SK-N-SH treated with all-trans-retinoic acid at 6 μM for 48 hours (cell line): ENCODE data around the gene BIRC3.

Experiments
- ATAC-seq: fragments of 200-7000 bp; cut with Tn5 transposase; 3 replicates; pipeline ENCODE4 v1.9.1; 2020; ENCODE audit warnings: mild to moderate bottlenecking, moderate library complexity
- ARNTL ChIP-seq: fragments of 450-650 bp; formaldehyde crosslinking; IDR thresholded peaks from 2 replicates; pipeline ENCODE4 v1.5.0; 2020; ENCODE audit warnings: low read depth, mild to moderate bottlenecking, moderate library complexity, borderline replicate concordance
- BACH2 ChIP-seq: fragments of 250-450 bp; sonication (Bioruptor Pico); IDR thresholded peaks from 2 replicates; pipeline ENCODE4 v1.9.0; 2021; ENCODE audit warnings: mild to moderate bottlenecking, borderline replicate concordance
- CSDC2 ChIP-seq: fragments of 250-450 bp; sonication (Bioruptor Pico); IDR thresholded peaks from 2 replicates; pipeline ENCODE4 v1.5.0; 2020; ENCODE audit warnings: mild to moderate bottlenecking, moderate library complexity
- ESRRG ChIP-seq: fragments of 250-450 bp; sonication (Bioruptor Pico); IDR thresholded peaks from 2 replicates; pipeline ENCODE4 v1.6.1; 2021; ENCODE audit warnings: mild to moderate bottlenecking
- GLIS3 ChIP-seq: fragments of 250-450 bp; sonication (Bioruptor Pico); IDR thresholded peaks from 2 replicates; pipeline ENCODE4 v1.5.0; 2020; ENCODE audit warnings: mild to moderate bottlenecking, moderate library complexity
- ISL1 ChIP-seq: fragments of 250-450 bp; sonication (Bioruptor Pico); IDR thresholded peaks from 2 replicates; pipeline ENCODE4 v2.1.2; 2022; ENCODE audit warnings: mild to moderate bottlenecking, moderate library complexity
- OSR1 ChIP-seq: fragments of 250-450 bp; sonication (Bioruptor Pico); IDR thresholded peaks from 2 replicates; pipeline ENCODE4 v1.8.0; 2022; ENCODE audit warnings: moderate library complexity, mild to moderate bottlenecking, inconsistent platforms
- PPARA ChIP-seq: fragments of 250-450 bp; sonication (Bioruptor Pico); IDR thresholded peaks from 2 replicates; pipeline ENCODE4 v1.5.0; 2020; ENCODE audit warnings: mild to moderate bottlenecking, borderline replicate concordance
- RARB ChIP-seq: fragments of 250-450 bp; sonication (Bioruptor Pico); IDR thresholded peaks from 2 replicates; pipeline ENCODE4 v1.8.0; 2021; ENCODE audit warnings: mild to moderate bottlenecking, moderate library complexity
- SNAI2 ChIP-seq: fragments of 250-450 bp; sonication (Bioruptor Pico); IDR thresholded peaks from 2 replicates; pipeline ENCODE4 v1.5.0; 2020; ENCODE audit warnings: mild to moderate bottlenecking, moderate library complexity
- TCF4 ChIP-seq: fragments of 250-450 bp; sonication (Bioruptor Pico); IDR thresholded peaks from 2 replicates; pipeline ENCODE4 v1.8.0; 2021; ENCODE audit warnings: mild to moderate bottlenecking, moderate library complexity, borderline replicate concordance
- TOX ChIP-seq: fragments of 250-450 bp; sonication (Bioruptor Pico); IDR thresholded peaks from 2 replicates; pipeline ENCODE4 v1.8.0; 2021; ENCODE audit warnings: mild to moderate bottlenecking, moderate library complexity, borderline replicate concordance
- ZC3H10 ChIP-seq: fragments of 250-450 bp; sonication (Bioruptor Pico); IDR thresholded peaks from 2 replicates; pipeline ENCODE4 v1.5.1; 2021; ENCODE audit warnings: mild to moderate bottlenecking, moderate library complexity
- ZFP3 ChIP-seq: fragments of 250-450 bp; sonication (Bioruptor Pico); IDR thresholded peaks from 2 replicates; pipeline ENCODE4 v1.5.0; 2020; ENCODE audit warnings: mild to moderate bottlenecking, moderate library complexity
- ZFP30 ChIP-seq: fragments of 450-650 bp; formaldehyde crosslinking; IDR thresholded peaks from 2 replicates; pipeline ENCODE4 v1.5.0; 2022; ENCODE audit warnings: mild to moderate bottlenecking, moderate library complexity
- ZNF565 ChIP-seq: fragments of 450-650 bp; formaldehyde crosslinking; conservative IDR thresholded peaks from 2 replicates; pipeline ENCODE4 v1.5.0; 2020; ENCODE audit warnings: low read depth, mild to moderate bottlenecking, moderate library complexity
- ZNF70 ChIP-seq: fragments of 450-650 bp; formaldehyde crosslinking; IDR thresholded peaks from 2 replicates; pipeline ENCODE4 v1.5.0; 2020; ENCODE audit warnings: mild to moderate bottlenecking, moderate library complexity
- ZNF8 ChIP-seq: fragments of 450-650 bp; formaldehyde crosslinking; IDR thresholded peaks from 2 replicates; pipeline ENCODE4 v1.5.0; 2020; ENCODE audit warnings: mild to moderate bottlenecking, moderate library complexity
- TF ChIP-seq, protein P1 (sequence below): fragments of 250-450 bp; sonication (Bioruptor Pico); IDR thresholded peaks from 2 replicates; pipeline ENCODE4 v1.8.0; 2021; ENCODE audit warnings: low read depth, mild to moderate bottlenecking, moderate library complexity, borderline replicate concordance
- TF ChIP-seq, protein P2 (sequence below): fragments of 250-450 bp; sonication (Bioruptor Pico); IDR thresholded peaks from 2 replicates; pipeline ENCODE4 v1.5.1; 2021; ENCODE audit warnings: mild to moderate bottlenecking, moderate library complexity
- TF ChIP-seq, protein P3 (sequence below): fragments of 250-450 bp; sonication (Bioruptor Pico); IDR thresholded peaks from 2 replicates; pipeline ENCODE4 v1.8.0; 2020; ENCODE audit warnings: mild to moderate bottlenecking, moderate library complexity, borderline replicate concordance
- TF ChIP-seq, protein P4 (sequence below): fragments of 250-450 bp; sonication (Bioruptor Pico); IDR thresholded peaks from 2 replicates; pipeline ENCODE4 v1.5.0; 2020; ENCODE audit warnings: mild to moderate bottlenecking, moderate library complexity

The BIRC3 gene

DNA sequence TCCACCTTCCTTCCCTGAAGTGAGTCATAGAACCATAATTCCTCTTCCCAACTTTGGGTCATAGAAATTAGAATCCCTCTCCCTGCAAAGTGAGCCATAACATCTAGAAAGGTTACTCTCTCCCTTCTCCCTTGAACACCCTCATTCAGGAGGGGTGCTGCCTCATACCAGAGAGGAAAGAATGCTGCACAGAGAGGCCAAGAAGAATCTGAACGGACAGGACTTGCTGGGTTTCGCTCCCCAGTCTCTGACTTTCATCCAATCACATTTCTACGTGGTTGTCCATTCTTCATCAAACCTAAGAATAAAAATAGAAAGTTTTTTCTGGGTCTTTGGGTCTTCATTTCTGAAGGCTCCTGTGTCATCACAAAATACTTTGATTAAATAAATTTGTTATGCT lies 31.0 kb upstream of the BIRC3 start:
- ATAC-seq = no peak
- TF ChIP-seq ZFP3 (CRISPR knock-in tag) (no peak), ZFP30 (no peak)

DNA sequence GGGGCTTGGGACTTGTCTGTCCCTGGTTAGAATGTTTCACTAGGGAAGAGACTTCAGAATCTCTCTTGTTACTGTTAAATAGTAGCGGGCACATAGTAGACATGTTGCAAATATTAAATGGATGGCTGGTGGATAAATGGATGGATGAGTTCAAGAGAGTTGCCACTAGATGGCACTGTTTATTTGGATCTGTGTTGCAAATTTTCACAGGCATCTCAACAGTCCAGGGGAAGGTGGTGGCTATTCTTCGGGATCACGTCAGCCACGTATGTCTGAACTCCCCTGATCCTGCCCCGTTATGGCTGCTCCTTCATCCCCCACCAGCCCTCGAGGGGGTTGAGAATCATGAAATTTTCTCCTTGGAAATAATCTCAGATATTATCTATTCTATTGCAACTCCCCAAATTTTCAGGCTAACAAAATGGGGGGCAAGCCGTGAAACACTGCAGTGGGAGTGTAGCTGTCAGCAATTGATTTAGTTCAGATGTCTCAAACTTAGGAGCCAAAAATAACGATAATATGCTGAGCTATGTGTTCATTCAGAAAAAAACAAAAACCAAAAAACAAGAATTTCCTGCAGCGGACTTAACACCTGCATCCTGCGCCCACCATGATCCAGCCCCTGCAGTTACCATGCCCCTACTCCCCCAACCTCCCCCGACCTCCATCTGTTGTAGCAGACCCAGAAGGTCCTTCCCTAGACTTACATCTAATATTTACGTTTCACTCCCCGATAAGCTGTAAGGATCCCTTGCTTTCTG lies 29.1 kb upstream of the BIRC3 start:
- peak; percentile 86 for ATAC-seq
- TF ChIP-seq ZC3H10 (CRISPR knock-in tag) = no peak
- TF ChIP-seq TOX = no peak

DNA sequence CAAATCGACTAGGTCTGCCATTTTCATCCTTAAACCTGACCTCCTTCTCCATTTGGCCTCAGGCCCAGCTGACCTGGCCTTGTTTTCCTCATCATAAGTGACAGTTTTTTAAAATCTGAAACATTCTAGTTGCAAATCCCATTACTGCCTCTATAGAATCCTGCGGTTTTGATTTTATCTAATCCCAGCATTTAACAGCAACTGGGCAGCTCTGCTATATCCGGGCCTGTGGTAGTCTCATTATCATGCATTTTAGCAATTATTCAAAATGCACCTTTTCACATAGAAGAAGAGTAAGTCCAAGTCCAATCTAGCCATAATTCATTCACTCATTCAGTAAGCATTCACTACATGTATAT lies 28.6 kb upstream of the BIRC3 start:
- TF ChIP-seq ZFP30 (no peak), GLIS3 (CRISPR knock-in tag) (no peak), BACH2 (CRISPR knock-in tag) (no peak), ISL1 (peak; percentile 59), ZNF70 (no peak)
- TF ChIP-seq, all 23 proteins: peak for 1
- peak; percentile 82 for ATAC-seq

DNA sequence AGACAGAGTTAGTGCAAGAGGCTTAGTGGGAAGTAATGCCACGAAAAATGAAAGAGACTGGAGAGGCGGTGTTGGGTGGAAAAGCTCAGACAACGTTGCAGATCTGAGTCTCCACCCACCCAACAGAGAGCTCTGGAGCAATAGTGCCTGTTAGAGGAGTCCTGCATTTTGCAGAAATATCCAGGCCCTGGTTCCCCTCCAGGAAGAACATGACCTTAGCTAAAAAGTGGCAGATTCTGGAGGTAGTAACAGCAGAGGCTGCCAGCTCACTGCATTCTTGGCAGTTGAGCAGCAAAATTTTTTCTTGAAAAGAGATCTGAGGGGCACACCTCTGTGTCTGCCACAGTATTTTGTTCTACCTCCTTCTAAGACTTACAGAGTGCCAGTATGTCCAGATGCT lies 27.7 kb upstream of the BIRC3 start:
- peak; percentile 31 for ATAC-seq
- TF ChIP-seq CSDC2 (CRISPR knock-in tag) (no peak), OSR1 (no peak), ISL1 (no peak), ZC3H10 (CRISPR knock-in tag) (no peak), ESRRG (CRISPR knock-in tag) (no peak), ZNF565 (no peak), RARB (no peak), ZFP30 (no peak), ZNF8 (CRISPR knock-in tag) (no peak), ARNTL (CRISPR knock-in tag) (no peak), TCF4 (CRISPR knock-in tag) (no peak), PPARA (CRISPR knock-in tag) (no peak), BACH2 (CRISPR knock-in tag) (no peak)
- TF ChIP-seq, protein P1, sequence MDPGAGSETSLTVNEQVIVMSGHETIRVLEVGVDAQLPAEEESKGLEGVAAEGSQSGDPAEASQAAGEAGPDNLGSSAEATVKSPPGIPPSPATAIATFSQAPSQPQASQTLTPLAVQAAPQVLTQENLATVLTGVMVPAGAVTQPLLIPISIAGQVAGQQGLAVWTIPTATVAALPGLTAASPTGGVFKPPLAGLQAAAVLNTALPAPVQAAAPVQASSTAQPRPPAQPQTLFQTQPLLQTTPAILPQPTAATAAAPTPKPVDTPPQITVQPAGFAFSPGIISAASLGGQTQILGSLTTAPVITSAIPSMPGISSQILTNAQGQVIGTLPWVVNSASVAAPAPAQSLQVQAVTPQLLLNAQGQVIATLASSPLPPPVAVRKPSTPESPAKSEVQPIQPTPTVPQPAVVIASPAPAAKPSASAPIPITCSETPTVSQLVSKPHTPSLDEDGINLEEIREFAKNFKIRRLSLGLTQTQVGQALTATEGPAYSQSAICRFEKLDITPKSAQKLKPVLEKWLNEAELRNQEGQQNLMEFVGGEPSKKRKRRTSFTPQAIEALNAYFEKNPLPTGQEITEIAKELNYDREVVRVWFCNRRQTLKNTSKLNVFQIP = no peak

DNA sequence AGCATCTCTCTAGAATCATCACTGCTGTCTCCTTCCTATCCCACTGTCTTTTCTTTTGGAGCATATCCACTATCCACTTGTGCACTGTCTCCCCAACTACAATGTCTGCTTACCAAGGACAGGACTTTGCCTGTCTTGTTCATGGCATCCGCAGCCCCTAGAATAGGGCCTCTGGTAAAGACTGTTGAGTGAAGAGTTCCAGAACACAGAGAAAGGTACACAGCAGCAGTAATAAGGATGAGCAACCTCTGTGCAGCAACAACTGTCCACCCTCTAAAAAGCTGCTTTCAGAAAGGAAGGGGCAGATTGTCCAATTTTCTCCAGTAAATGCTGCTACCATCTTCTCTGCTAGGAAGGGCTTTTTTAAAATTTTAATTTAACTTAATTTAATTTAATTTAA lies 25.5 kb upstream of the BIRC3 start:
- no peak for ATAC-seq
- TF ChIP-seq GLIS3 (CRISPR knock-in tag) (no peak), RARB (no peak), ESRRG (CRISPR knock-in tag) (no peak), ARNTL (CRISPR knock-in tag) (no peak), ZC3H10 (CRISPR knock-in tag) (no peak), SNAI2 (CRISPR knock-in tag) (no peak), ZNF70 (no peak), BACH2 (CRISPR knock-in tag) (no peak), PPARA (CRISPR knock-in tag) (no peak)
- TF ChIP-seq, protein P2, sequence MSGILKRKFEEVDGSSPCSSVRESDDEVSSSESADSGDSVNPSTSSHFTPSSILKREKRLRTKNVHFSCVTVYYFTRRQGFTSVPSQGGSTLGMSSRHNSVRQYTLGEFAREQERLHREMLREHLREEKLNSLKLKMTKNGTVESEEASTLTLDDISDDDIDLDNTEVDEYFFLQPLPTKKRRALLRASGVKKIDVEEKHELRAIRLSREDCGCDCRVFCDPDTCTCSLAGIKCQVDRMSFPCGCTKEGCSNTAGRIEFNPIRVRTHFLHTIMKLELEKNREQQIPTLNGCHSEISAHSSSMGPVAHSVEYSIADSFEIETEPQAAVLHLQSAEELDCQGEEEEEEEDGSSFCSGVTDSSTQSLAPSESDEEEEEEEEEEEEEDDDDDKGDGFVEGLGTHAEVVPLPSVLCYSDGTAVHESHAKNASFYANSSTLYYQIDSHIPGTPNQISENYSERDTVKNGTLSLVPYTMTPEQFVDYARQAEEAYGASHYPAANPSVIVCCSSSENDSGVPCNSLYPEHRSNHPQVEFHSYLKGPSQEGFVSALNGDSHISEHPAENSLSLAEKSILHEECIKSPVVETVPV (CRISPR knock-in tag) = no peak
- TF ChIP-seq, protein P3, sequence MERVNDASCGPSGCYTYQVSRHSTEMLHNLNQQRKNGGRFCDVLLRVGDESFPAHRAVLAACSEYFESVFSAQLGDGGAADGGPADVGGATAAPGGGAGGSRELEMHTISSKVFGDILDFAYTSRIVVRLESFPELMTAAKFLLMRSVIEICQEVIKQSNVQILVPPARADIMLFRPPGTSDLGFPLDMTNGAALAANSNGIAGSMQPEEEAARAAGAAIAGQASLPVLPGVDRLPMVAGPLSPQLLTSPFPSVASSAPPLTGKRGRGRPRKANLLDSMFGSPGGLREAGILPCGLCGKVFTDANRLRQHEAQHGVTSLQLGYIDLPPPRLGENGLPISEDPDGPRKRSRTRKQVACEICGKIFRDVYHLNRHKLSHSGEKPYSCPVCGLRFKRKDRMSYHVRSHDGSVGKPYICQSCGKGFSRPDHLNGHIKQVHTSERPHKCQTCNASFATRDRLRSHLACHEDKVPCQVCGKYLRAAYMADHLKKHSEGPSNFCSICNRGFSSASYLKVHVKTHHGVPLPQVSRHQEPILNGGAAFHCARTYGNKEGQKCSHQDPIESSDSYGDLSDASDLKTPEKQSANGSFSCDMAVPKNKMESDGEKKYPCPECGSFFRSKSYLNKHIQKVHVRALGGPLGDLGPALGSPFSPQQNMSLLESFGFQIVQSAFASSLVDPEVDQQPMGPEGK (CRISPR knock-in tag) = no peak
- TF ChIP-seq, protein P4, sequence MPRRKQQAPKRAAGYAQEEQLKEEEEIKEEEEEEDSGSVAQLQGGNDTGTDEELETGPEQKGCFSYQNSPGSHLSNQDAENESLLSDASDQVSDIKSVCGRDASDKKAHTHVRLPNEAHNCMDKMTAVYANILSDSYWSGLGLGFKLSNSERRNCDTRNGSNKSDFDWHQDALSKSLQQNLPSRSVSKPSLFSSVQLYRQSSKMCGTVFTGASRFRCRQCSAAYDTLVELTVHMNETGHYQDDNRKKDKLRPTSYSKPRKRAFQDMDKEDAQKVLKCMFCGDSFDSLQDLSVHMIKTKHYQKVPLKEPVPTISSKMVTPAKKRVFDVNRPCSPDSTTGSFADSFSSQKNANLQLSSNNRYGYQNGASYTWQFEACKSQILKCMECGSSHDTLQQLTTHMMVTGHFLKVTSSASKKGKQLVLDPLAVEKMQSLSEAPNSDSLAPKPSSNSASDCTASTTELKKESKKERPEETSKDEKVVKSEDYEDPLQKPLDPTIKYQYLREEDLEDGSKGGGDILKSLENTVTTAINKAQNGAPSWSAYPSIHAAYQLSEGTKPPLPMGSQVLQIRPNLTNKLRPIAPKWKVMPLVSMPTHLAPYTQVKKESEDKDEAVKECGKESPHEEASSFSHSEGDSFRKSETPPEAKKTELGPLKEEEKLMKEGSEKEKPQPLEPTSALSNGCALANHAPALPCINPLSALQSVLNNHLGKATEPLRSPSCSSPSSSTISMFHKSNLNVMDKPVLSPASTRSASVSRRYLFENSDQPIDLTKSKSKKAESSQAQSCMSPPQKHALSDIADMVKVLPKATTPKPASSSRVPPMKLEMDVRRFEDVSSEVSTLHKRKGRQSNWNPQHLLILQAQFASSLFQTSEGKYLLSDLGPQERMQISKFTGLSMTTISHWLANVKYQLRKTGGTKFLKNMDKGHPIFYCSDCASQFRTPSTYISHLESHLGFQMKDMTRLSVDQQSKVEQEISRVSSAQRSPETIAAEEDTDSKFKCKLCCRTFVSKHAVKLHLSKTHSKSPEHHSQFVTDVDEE (CRISPR knock-in tag) = no peak
- TF ChIP-seq, protein P1 = no peak
